Measurements from ENCODE around the gene NT5C3B. TPM values are rescaled to one million over a fixed set of nuclear protein-coding genes. Genes with fewer than 3 reads are reported as not detected.
"Not testable (repeated sequence)": the region's sequence is repeated elsewhere in the genome, so short reads cannot be mapped to it uniquely, and the experiment has no call there.

The NT5C3B gene
- total RNA-seq, 1 donor from 2014 or later = 106 TPM

DNA sequence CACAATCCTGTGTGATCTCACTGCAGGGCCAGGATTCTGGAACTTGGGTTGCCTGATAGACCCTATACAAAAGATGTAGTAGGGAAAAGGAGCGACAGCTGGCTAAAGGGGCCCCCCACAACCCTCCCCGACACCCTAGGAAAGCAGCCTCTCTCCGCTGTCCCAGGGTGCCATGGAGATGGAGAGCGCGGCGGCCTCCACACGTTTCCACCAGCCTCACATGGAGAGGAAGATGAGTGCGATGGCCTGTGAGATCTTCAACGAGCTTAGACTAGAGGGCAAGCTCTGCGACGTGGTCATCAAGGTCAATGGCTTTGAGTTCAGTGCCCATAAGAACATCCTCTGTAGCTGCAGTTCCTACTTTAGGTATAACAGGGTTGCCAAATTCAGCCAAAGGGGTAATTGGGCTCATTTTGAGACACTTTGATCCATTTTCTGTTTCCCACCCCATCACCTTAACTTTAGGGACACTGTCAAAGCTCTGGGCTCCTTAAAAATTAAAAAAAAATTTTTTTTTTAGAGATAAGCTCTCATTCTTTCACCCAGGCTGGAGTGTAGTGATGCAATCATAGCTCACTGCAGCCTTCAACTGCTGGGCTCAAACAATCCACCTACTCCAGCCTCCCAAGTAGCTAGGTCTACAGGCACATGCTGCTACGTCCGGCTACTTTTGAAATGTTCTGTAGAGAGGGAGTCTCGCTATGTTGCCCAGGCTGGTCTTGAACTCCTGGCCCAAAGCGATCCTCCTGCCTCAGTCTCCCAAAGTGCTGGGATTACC is 1.9 kb upstream of the NT5C3B start, which contains the start of gene KLHL10:
Gene KLHL10 (plus strand): TSS at position 65 of the 778 bp plus-strand sequence. CDS start 108 bp downstream, at position 173.
- DNase-seq (ENCODE audit: low spot score) = no peak
- no peak within 1 kb of the TSS for H3K27ac Mint-ChIP-seq
- TF ChIP-seq CTCF (IDR thresholded peaks at IDR 0.05) (no peak), EZH2phosphoT487 (IDR thresholded peaks at IDR 0.05) (no peak), EZH2 (IDR thresholded peaks at IDR 0.05) (no peak)
- Histone ChIP-seq H3K4me2 (peak within 1 kb of the TSS; percentile 99), H4K20me1 (ENCODE audit: low read depth) (peaks cover 17% of the 10 kb centered on the region), H3K9me3 (ENCODE audit: low read depth) (no peaks in the 10 kb centered on the region), H3K4me3 (no peak within 1 kb of the TSS), H3F3A (ENCODE audit: low read depth) (no peaks in the 10 kb centered on the region), H3K4me1 (peaks cover 7% of the 10 kb centered on the region), H3K9ac (no peak within 1 kb of the TSS), H3K36me3 (no peaks in the 10 kb centered on the region), H3K27me3 (peaks cover 14% of the 10 kb centered on the region), H3K79me2 (ENCODE audit: low read depth) (peaks cover 18% of the 10 kb centered on the region), H3K27ac (no peak within 1 kb of the TSS), H2AFZ (replicated peaks) (peak within 1 kb of the TSS; percentile 98)
- peaks cover 4% of the 10 kb centered on the region for H3K27me3 Mint-ChIP-seq (ENCODE audit: insufficient read depth, low read depth)
- H3K36me3 Mint-ChIP-seq = peaks cover 10% of the 10 kb centered on the region
- no peaks in the 10 kb centered on the region for H3K9me3 Mint-ChIP-seq
- peak within 1 kb of the TSS; percentile 90 for H3K4me3 Mint-ChIP-seq
- peaks cover 12% of the 10 kb centered on the region for H3K4me1 Mint-ChIP-seq

DNA sequence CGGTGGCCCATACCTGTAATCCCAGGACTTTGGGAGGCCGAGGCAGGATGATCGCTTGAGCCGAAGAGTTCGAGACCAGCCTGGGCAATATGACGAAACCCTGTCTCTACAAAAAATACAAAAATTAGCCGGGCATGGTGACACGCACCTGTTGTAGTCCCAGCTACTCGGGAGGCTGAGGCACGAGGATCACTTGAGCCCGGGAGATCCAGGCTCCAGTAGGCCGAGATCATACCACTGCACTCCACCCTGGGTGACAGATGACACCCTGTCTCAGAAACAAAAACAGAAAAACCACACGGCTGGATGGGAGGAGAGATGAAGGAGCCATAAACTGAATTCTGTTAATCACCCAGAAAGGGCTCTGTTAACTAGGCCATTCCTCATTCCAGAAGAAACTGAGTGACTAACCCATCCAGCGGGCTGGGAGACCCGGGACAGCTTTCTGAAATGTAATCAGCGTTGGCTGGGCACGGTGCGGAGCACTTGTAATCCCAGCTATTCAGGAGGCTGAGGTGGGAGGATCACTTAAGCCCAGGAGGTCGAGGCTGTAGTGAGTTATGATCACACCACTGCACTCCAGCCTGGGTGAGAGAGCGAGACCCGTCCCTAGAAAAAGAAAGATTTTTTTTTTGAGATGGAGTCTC is 641 bp upstream of the NT5C3B start:
- H3K79me2 ChIP-seq (ENCODE audit: low read depth) = peaks cover 18% of the 10 kb centered on the region
- H3K9ac ChIP-seq = no peak overlapping the region
- no peak for DNase-seq (ENCODE audit: low spot score)
- H4K20me1 ChIP-seq (ENCODE audit: low read depth) = peaks cover 17% of the 10 kb centered on the region
- H3K27ac Mint-ChIP-seq = no peak overlapping the region
- peak overlapping the region; percentile 99 for H3K4me2 ChIP-seq
- H3K9me3 Mint-ChIP-seq = no peaks in the 10 kb centered on the region
- peaks cover 12% of the 10 kb centered on the region for H3K4me1 Mint-ChIP-seq
- peaks cover 3% of the 10 kb centered on the region for H3K27me3 Mint-ChIP-seq (ENCODE audit: insufficient read depth, low read depth)
- no peaks in the 10 kb centered on the region for H3K36me3 ChIP-seq
- peak overlapping the region; percentile 90 for H3K4me3 Mint-ChIP-seq
- H2AFZ ChIP-seq (replicated peaks) = peak overlapping the region; percentile 98
- H3K36me3 Mint-ChIP-seq = peaks cover 18% of the 10 kb centered on the region
- H3K9me3 ChIP-seq (ENCODE audit: low read depth) = no peaks in the 10 kb centered on the region
- peaks cover 7% of the 10 kb centered on the region for H3K4me1 ChIP-seq
- H3K27ac ChIP-seq = no peak overlapping the region
- peak overlapping the region; percentile 98 for H3K4me3 ChIP-seq
- TF ChIP-seq EZH2 (IDR thresholded peaks at IDR 0.05) = no peak
- no peak for TF ChIP-seq CTCF (IDR thresholded peaks at IDR 0.05)
- no peak for TF ChIP-seq EZH2phosphoT487 (IDR thresholded peaks at IDR 0.05)
- no peaks in the 10 kb centered on the region for H3F3A ChIP-seq (ENCODE audit: low read depth)
- H3K27me3 ChIP-seq = peaks cover 14% of the 10 kb centered on the region

DNA sequence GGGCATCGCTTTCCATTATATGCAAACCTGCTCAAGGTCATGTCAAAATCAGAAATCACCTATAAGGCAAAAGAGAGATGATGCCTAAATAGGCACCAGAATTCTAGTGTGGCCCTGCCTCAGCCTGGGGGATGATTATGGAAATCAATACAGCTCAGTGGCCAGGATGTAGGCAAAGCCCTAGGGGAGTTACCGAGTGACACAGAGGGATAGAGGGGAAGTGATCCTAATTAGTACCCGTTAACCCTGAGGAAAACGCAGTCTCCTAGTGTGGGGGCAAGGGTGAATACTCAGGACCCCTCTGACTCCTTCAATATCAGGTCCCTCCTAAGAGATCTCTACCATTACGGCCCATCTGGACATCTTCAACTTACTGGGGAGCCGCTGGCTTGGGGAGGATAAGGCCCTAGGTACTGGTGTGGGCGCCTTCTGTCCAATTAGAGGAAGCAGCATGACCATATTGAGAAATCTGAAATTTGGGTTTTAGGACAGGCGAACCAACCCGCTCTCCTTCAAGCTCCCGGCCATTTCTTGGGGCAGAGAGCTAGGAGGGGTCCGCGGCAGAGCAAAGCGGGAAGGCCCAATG is 725 bp downstream of the NT5C3B start:
- Histone ChIP-seq H3K79me2 (ENCODE audit: low read depth) (peaks cover 18% of the 10 kb centered on the region), H3K36me3 (no peaks in the 10 kb centered on the region), H3K27ac (no peak overlapping the region), H4K20me1 (ENCODE audit: low read depth) (peaks cover 17% of the 10 kb centered on the region), H2AFZ (replicated peaks) (peak overlapping the region; percentile 98), H3K9me3 (ENCODE audit: low read depth) (no peaks in the 10 kb centered on the region), H3K4me1 (peaks cover 7% of the 10 kb centered on the region), H3K4me3 (peak overlapping the region; percentile 98), H3K9ac (peak overlapping the region; percentile 73), H3K27me3 (peaks cover 14% of the 10 kb centered on the region), H3K4me2 (peak overlapping the region; percentile 99), H3F3A (ENCODE audit: low read depth) (no peaks in the 10 kb centered on the region)
- TF ChIP-seq EZH2phosphoT487 (IDR thresholded peaks at IDR 0.05) = no peak
- no peak for TF ChIP-seq EZH2 (IDR thresholded peaks at IDR 0.05)
- Mint-ChIP-seq H3K27ac (no peak overlapping the region), H3K9me3 (no peaks in the 10 kb centered on the region), H3K4me1 (peaks cover 12% of the 10 kb centered on the region), H3K4me3 (peak overlapping the region; percentile 93), H3K27me3 (ENCODE audit: insufficient read depth, low read depth) (peaks cover 3% of the 10 kb centered on the region), H3K36me3 (peaks cover 27% of the 10 kb centered on the region)
- peak; percentile 25 for DNase-seq (ENCODE audit: low spot score)

GRCh38 chr17:41829961-41830360 is 6.1 kb downstream of the NT5C3B start:
- not testable (repeated sequence) for H3K9me3 ChIP-seq (ENCODE audit: low read depth); H3K27ac ChIP-seq; H3F3A ChIP-seq (ENCODE audit: low read depth); H3K4me1 Mint-ChIP-seq; H3K4me3 ChIP-seq; H3K4me2 ChIP-seq; H3K36me3 ChIP-seq; H3K4me1 ChIP-seq; H3K27ac Mint-ChIP-seq; H3K4me3 Mint-ChIP-seq; DNase-seq (ENCODE audit: low spot score); H2AFZ ChIP-seq (replicated peaks); H3K9ac ChIP-seq; H3K27me3 ChIP-seq; H3K27me3 Mint-ChIP-seq (ENCODE audit: insufficient read depth, low read depth); H3K9me3 Mint-ChIP-seq
- Histone ChIP-seq H4K20me1 (ENCODE audit: low read depth) (peaks cover 12% of the 10 kb centered on the region), H3K79me2 (ENCODE audit: low read depth) (peaks cover 12% of the 10 kb centered on the region)
- peaks cover 39% of the 10 kb centered on the region for H3K36me3 Mint-ChIP-seq

Measured in neural progenitor cell (in vitro differentiated cells).